Stimulated activated naive CD8-positive, alpha-beta T cell treated with anti-CD3 and anti-CD28 coated beads, Interleukin-15, Interleukin-2, amounts not matched to agents 100 ng/mL and 50 ng/mL, for 24 hours (primary cell): ENCODE measurements around the gene IDH2.

Experiments used
- H3K27ac Mint-ChIP-seq: one replicate; pipeline ENCODE4 v1.8.0; 2021; ENCODE audit warnings: mild to moderate bottlenecking, mixed read lengths
- H3K27me3 Mint-ChIP-seq: one replicate; pipeline ENCODE4 v1.8.0; 2021; ENCODE audit warnings: mixed read lengths
- H3K36me3 Mint-ChIP-seq: one replicate; pipeline ENCODE4 v1.8.0; 2021; ENCODE audit warnings: low read depth, mixed read lengths
- H3K4me1 Mint-ChIP-seq: one replicate; pipeline ENCODE4 v1.8.0; 2021; ENCODE audit warnings: low read depth, mixed read lengths
- H3K4me3 Mint-ChIP-seq: one replicate; pipeline ENCODE4 v1.8.0; 2021; ENCODE audit warnings: mild to moderate bottlenecking, mixed read lengths
- H3K9me3 Mint-ChIP-seq: one replicate; pipeline ENCODE4 v1.8.0; 2021; ENCODE audit warnings: mixed read lengths

Gene IDH2

DNA sequence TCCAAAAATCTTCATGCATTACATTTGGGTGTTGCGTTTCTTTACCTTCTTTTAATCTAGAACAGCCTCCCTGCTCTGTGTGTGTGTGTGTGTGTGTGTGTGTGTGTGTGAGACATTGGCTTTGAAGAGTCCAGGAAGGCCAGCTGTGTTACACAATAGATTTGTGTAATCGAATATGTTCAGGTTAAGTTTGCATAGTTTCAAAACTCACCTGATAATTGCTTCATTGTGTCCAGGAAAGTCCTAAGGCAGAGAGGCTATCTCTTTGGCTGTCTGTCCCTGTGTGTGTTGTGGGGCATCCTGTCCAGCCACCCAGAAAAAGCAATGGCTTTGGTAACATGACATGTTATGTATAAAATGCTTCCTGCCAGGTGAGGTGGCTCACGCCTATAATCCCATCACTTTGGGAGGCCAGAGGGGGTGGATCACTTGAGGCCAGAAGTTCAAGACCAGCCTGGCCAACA lies 63.6 kb downstream of the IDH2 start:
- no peaks in the 10 kb centered on the region for H3K9me3 Mint-ChIP-seq
- peak overlapping the region; percentile 90 for H3K27ac Mint-ChIP-seq
- peaks cover 73% of the 10 kb centered on the region for H3K4me1 Mint-ChIP-seq
- peaks cover 8% of the 10 kb centered on the region for H3K36me3 Mint-ChIP-seq
- no peaks in the 10 kb centered on the region for H3K27me3 Mint-ChIP-seq
- H3K4me3 Mint-ChIP-seq: peak overlapping the region; percentile 40

DNA sequence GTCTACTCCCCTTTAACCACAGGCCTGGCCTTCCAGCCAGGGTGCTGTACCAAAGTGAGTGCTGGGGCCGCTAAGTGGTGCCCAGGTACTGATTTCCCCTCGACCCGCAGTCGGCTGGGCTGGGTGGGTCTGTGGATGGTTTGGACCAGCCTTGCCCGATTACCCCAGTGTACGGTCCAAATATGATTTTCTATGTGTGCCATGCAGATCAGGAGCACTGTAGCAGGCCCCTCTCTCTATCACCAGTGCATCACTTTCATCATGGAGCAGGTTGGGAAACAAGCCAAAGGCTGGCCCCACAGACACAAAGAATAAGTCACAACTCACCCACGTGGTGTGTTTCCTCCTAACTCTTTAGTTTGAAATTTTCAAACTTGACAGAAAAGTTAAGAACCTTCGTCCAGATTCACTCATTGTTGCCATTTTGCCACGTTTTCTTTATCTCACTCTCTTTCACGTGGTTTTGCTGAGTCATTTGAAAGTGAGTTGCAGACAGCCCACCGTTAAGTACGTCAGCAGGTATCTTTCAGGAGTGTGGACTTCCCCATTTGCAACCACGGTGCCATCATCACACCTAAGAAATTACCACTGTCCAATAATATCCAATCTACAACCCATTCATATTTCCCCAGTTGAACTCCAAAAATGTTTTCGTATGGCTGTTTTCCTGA lies 64.2 kb downstream of the IDH2 start:
- H3K27ac Mint-ChIP-seq: peak overlapping the region; percentile 90
- H3K36me3 Mint-ChIP-seq: peaks cover 8% of the 10 kb centered on the region
- no peaks in the 10 kb centered on the region for H3K9me3 Mint-ChIP-seq
- H3K27me3 Mint-ChIP-seq: no peaks in the 10 kb centered on the region
- peaks cover 78% of the 10 kb centered on the region for H3K4me1 Mint-ChIP-seq
- H3K4me3 Mint-ChIP-seq: peak overlapping the region; percentile 40

DNA sequence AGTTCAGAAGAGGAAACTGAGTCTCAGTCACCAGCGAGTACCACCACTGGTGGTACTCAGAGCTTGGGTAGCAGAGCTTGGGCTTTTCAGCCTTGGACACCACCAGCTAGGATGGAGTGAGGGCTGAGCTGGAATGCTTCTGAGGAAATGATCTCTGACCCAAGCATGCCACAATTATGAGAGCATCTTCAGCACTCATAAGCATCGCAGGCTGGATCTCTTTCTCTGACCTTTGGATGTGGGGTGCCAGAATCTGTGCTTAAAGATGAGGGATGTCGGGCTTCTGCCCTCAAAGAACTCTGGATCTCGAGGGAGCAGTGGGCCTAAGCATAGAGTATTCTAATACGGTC lies 64.8 kb downstream of the IDH2 start:
- Mint-ChIP-seq H3K27ac (peak overlapping the region; percentile 90), H3K36me3 (peaks cover 8% of the 10 kb centered on the region), H3K27me3 (no peaks in the 10 kb centered on the region), H3K4me1 (peaks cover 83% of the 10 kb centered on the region), H3K4me3 (no peak overlapping the region), H3K9me3 (no peaks in the 10 kb centered on the region)

DNA sequence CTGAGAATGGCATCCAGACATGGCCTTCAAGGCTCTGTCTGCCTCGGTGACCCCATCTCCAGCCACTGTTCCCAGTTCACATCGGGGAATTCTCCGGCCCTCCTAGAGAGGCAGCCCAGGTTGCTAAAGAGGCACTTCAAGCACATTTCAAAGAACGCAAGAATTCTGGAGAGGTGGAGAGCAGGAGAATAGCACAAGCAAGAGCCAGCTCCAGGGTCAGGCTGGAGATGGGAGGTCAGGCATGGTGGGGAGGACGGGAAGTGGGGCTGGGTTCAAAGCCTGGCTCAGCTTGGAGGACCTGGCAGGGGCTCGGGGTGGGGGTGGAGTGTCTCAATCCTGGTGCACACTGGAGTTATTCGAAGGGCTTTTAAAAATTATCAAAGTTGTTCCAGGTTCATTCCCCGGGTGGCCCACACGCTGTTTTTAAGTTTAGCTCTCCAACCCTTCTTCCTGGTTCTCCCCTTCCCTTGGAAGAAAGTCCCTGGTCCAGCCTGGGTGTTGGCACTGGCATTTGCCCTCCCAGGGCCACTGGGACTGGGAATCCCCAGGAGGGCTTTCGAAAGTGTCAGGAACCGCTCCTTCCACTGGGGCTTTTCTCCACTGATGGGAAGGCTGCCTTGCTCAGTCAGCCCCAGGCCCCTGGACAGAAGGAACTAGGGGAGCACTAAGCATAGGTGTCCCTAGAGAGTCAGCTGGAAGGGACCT lies 65.3 kb downstream of the IDH2 start:
- peak overlapping the region; percentile 90 for H3K27ac Mint-ChIP-seq
- H3K9me3 Mint-ChIP-seq: no peaks in the 10 kb centered on the region
- peaks cover 8% of the 10 kb centered on the region for H3K36me3 Mint-ChIP-seq
- H3K4me1 Mint-ChIP-seq: peaks cover 88% of the 10 kb centered on the region
- H3K4me3 Mint-ChIP-seq: no peak overlapping the region
- H3K27me3 Mint-ChIP-seq: no peaks in the 10 kb centered on the region

DNA sequence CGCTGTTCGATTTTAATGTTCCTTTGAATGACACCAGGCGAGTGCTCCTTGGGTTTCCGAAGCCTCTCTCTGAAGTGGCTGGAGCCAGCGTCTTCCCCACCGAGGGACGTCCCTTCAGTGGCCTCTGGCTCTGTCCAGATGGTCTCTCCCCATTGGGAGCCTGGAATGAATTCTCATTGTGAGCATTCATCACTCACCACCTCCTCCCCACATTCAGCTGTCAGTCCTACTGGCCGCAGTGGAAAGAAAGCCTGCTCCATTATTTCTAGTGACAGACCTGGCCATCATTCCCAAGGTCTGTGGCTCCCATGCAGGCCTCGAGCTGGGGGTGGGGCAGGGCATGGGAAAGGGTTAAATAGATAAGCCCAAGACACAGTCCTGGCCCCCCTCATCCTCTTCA lies 65.9 kb downstream of the IDH2 start:
- H3K4me3 Mint-ChIP-seq: no peak overlapping the region
- H3K4me1 Mint-ChIP-seq: peaks cover 94% of the 10 kb centered on the region
- H3K9me3 Mint-ChIP-seq: no peaks in the 10 kb centered on the region
- H3K36me3 Mint-ChIP-seq: peaks cover 8% of the 10 kb centered on the region
- peak overlapping the region; percentile 69 for H3K27ac Mint-ChIP-seq
- no peaks in the 10 kb centered on the region for H3K27me3 Mint-ChIP-seq

DNA sequence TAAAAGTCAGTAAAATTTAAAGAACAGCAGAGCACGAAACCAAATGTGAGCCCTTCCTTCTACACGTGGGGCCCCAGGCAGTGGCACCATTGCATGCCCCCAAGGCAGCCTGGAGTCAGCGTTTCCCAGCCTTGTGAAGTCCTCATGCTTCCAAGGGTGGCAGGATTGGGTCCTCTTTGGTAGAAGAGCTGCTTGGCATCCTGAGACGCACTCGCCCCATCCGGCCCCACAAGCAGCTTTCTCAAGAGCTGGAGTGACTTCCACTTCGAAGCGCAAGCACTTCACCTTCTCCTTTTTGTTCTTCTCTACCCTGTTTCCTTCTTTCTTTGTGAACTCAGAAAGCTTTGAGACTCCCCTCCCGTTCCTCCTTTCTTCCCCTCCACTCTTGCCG lies 66.4 kb downstream of the IDH2 start:
- peaks cover 8% of the 10 kb centered on the region for H3K36me3 Mint-ChIP-seq
- H3K27ac Mint-ChIP-seq: peak overlapping the region; percentile 58
- H3K4me1 Mint-ChIP-seq: peaks cover 96% of the 10 kb centered on the region
- no peaks in the 10 kb centered on the region for H3K9me3 Mint-ChIP-seq
- H3K27me3 Mint-ChIP-seq: no peaks in the 10 kb centered on the region
- H3K4me3 Mint-ChIP-seq: no peak overlapping the region

DNA sequence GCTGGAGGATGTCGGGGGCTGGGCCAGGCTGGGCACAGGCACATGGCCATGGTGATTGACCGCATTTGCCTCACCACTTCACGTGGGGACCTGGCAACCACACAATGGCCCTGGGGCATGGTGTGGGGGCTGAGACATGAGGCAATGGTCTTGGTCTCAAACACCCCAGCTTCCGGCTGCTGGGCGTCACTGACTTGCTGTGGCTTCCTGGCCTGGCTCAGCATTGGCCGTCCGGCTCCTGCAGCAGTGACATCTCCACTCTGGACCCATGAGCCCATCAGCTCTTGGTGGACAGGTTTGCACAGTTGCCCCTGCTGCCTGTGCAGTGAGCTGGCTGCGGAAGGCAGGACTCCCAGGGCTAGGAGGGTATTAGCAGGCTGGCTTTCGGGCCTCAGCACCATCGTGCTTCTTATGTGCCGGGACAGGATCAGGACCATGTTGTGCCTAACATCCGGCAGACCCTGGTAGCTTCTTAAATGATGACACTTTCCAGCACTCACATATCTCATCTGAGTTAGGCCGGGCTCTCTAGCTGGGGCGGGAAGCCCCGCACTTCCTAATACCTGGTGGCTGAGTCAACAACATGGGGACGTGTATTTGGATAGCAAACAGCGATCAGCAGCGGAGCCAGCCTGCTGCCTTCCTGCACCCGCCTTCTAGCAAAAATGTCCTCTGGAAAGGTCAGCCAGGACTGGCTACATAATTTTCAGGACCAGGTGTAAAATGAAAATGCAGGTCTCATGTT lies 67.0 kb downstream of the IDH2 start:
- H3K9me3 Mint-ChIP-seq: no peaks in the 10 kb centered on the region
- H3K4me1 Mint-ChIP-seq: peaks cover 96% of the 10 kb centered on the region
- no peak overlapping the region for H3K4me3 Mint-ChIP-seq
- H3K27ac Mint-ChIP-seq: peak overlapping the region; percentile 71
- H3K27me3 Mint-ChIP-seq: no peaks in the 10 kb centered on the region
- H3K36me3 Mint-ChIP-seq: peaks cover 8% of the 10 kb centered on the region

DNA sequence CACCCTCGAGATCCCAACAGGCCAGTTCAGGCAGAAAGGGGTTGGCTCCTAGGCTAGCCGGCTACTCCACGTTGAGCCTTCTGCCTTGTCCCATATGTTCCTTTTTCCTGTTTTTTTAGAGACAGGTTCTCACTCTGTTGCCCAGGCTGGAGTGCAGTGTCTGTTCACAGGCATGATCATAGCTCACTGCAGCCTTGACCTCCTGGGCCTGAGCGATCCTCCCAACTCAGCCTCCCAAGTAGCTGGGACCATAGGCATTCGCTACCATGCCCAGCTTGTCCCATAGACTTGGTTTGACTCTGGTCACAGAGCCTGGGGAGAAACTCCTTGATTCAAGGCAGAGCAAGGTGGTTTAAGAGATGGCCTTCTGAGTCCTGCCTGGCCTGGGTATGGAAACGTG lies 68.8 kb downstream of the IDH2 start:
- peaks cover 7% of the 10 kb centered on the region for H3K36me3 Mint-ChIP-seq

More for the DNA sequence above, 68.8 kb downstream of the IDH2 start:
- H3K27me3 Mint-ChIP-seq: no peaks in the 10 kb centered on the region
- H3K27ac Mint-ChIP-seq: no peak overlapping the region
- no peak overlapping the region for H3K4me3 Mint-ChIP-seq
- H3K4me1 Mint-ChIP-seq: peaks cover 78% of the 10 kb centered on the region
- H3K9me3 Mint-ChIP-seq: no peaks in the 10 kb centered on the region
